ENCODE data around the gene KRT3. TPM values are rescaled to one million over a fixed set of nuclear protein-coding genes. Genes with fewer than 3 reads are reported as not detected.

Gene KRT3
- total RNA-seq, 1 experiment from 2014 or later, result not detected

- Histone ChIP-seq H3K79me2 (ENCODE audit: insufficient read depth, low read length) (no peaks in the 10 kb centered on the region), H3K4me3 (replicated peaks in 1 of 2; ENCODE audit: low read depth in 1 of 2, low read length in 2 of 2) (no peak overlapping the region), H3K27ac (ENCODE audit: low read depth, low read length) (no peak overlapping the region), H3K9me3 (ENCODE audit: control insufficient read depth in 1 of 2, insufficient read depth in 1 of 2, low read depth in 1 of 2, low read length in 2 of 2) (no peaks in the 10 kb centered on the region), H4K20me1 (ENCODE audit: insufficient read depth) (no peaks in the 10 kb centered on the region), H3K9ac (ENCODE audit: low read length) (no peak overlapping the region), H3K27me3 (ENCODE audit: insufficient read depth, low read length) (peaks cover 10% of the 10 kb centered on the region; the same call in 1 of the 2 replicates), H3K4me2 (ENCODE audit: low read length) (no peak overlapping the region), H3K9me2 (ENCODE audit: insufficient read depth) (no peaks in the 10 kb centered on the region), H2AFZ (ENCODE audit: low read depth, low read length, poor library complexity, severe bottlenecking) (no peak overlapping the region), H3K36me3 (ENCODE audit: control insufficient read depth in 1 of 2, insufficient read depth in 2 of 2, low read length in 2 of 2) (no peaks in the 10 kb centered on the region), H3K4me1 (ENCODE audit: control insufficient read depth in 1 of 2, insufficient read depth in 2 of 2, low read length in 2 of 2) (peaks cover 0 to 6% of the 10 kb centered on the region in 2 experiments; a peak in 2 of 4 replicates)
- ChIA-PET RAD21 (ENCODE audit: low non-redundant PET in 1 of 2, low total read pairs in 2 of 2, uncharacterized antibody in 2 of 2, unreplicated experiment in 2 of 2) (no interaction called here), CTCF (no interaction called here), POLR2A (no interaction called here)
- DNase-seq (ENCODE audit: low read depth, low spot score), result no peak
- TF ChIP-seq MAX (IDR thresholded peaks at IDR 0.05), result no peak
- no peak for TF ChIP-seq ZBTB33 (IDR thresholded peaks at IDR 0.05; ENCODE audit: extremely low read depth, insufficient replicate concordance, low read length)
- TF ChIP-seq TCF7L2 (IDR thresholded peaks at IDR 0.05; ENCODE audit: borderline replicate concordance, extremely low read depth, insufficient read depth, insufficient read length), result no peak
- no peak for TF ChIP-seq POLR2AphosphoS5 (IDR thresholded peaks at IDR 0.05; ENCODE audit: low read depth, low read length)
- no peak for TF ChIP-seq SP1 (IDR thresholded peaks at IDR 0.05; ENCODE audit: low read depth)
- TF ChIP-seq JUND (IDR thresholded peaks at IDR 0.05), result no peak
- TF ChIP-seq POLR2A (IDR thresholded peaks at IDR 0.05; ENCODE audit: borderline replicate concordance, extremely low read depth, insufficient read depth, insufficient read length), result no peak
- TF ChIP-seq ZNF274 (IDR thresholded peaks at IDR 0.05; ENCODE audit: low read depth, low read length), result no peak
- TF ChIP-seq YY1 (IDR thresholded peaks at IDR 0.05; ENCODE audit: extremely low read depth, insufficient replicate concordance, low read depth, low read length), result no peak
- no peak for TF ChIP-seq RAD21 (IDR thresholded peaks at IDR 0.05; ENCODE audit: low read depth)
- TF ChIP-seq ELF1 (IDR thresholded peaks at IDR 0.05; ENCODE audit: borderline replicate concordance, low read depth), result no peak
- no peak for TF ChIP-seq CEBPB (IDR thresholded peaks at IDR 0.05; ENCODE audit: low read depth)
- TF ChIP-seq EZH2 (IDR thresholded peaks at IDR 0.05), result no peak
- intact Hi-C loops (cut with micrococcal nuclease), result no loop called here
- no TSS peak for BruUV-seq (replicated peaks)
- ATAC-seq, result no peak
Measured at GRCh38 chr12:52807544-52808470, 11.9 kb upstream of the KRT3 start.

All from HCT116 (cell line).